PC-3 (cell line): ENCODE measurements around the gene CCL17. TPM values are rescaled to one million over a fixed set of nuclear protein-coding genes. Genes with fewer than 3 reads are reported as not detected.
A peak's percentile ranks its signal among the peaks of the same experiment; 100 is the strongest.

Source experiments
- ATAC-seq: fragments of 200-7000 bp; cut with Tn5 transposase; 2 replicates; pipeline ENCODE4 v1.9.1; 2020; ENCODE audit warnings: mild to moderate bottlenecking, moderate library complexity
- BruUV-seq: library from RNA; stranded (reverse); fragments of 400-500 nt; replicated peaks from 2 replicates; lab custom pipeline; 2021; lab: Mats Ljungman, UMichigan
- CTCF ChIA-PET: fragments of 300-600 bp; sonication (Branson Sonifier 250); formaldehyde crosslinking; loops from one replicate; lab custom pipeline; 2022; ENCODE audit warnings: antibody characterized with exemption; lab: Charles Lee
- POLR2A ChIA-PET: fragments of 300-600 bp; sonication (Branson Sonifier 250); formaldehyde crosslinking; loops from one replicate; lab custom pipeline; 2022; ENCODE audit warnings: antibody characterized with exemption; ENCODE audit not compliant: unreplicated experiment; lab: Charles Lee
- DNase-seq: peaks from one replicate; pipeline ENCODE4 v3.0.0-alpha.2; 2015
- H2AFZ ChIP-seq: fragments of 300-600 bp; sonication (generic); 2 replicates; pipeline ENCODE4 v1.6.0; 2016; ENCODE audit warnings: antibody characterized with exemption, low read length
- H3F3A ChIP-seq: fragments of 300-600 bp; sonication (generic); one replicate; pipeline ENCODE4 v1.6.0; 2017; ENCODE audit warnings: antibody characterized with exemption, low read length, control low read depth, mild to moderate bottlenecking; ENCODE audit not compliant: unreplicated experiment
- H3K27ac ChIP-seq: fragments of 300-600 bp; sonication (generic); 2 replicates; pipeline ENCODE4 v1.5.1; 2016; ENCODE audit warnings: mild to moderate bottlenecking, low read length
- H3K27me3 ChIP-seq: fragments of 300-600 bp; sonication (generic); 2 replicates; pipeline ENCODE4 v1.6.1; 2016; ENCODE audit warnings: low read length, mixed read lengths
- H3K36me3 ChIP-seq: fragments of 300-600 bp; sonication (generic); 2 replicates; pipeline ENCODE4 v1.6.1; 2016; ENCODE audit warnings: low read depth, mixed run types, low read length, mixed read lengths
- H3K4me1 ChIP-seq: fragments of 300-600 bp; sonication (generic); 2 replicates; pipeline ENCODE4 v1.5.1; 2016; ENCODE audit warnings: low read length; ENCODE audit not compliant: insufficient read depth
- H3K4me2 ChIP-seq: fragments of 300-600 bp; sonication (generic); 2 replicates; pipeline ENCODE4 v1.6.0; 2016; ENCODE audit warnings: low read length
- H3K4me3 ChIP-seq: fragments of 300-600 bp; sonication (generic); 2 replicates; pipeline ENCODE4 v1.5.1; 2016; ENCODE audit warnings: mild to moderate bottlenecking, low read length, mixed read lengths
- H3K79me2 ChIP-seq: fragments of 300-600 bp; sonication (generic); 2 replicates; pipeline ENCODE4 v1.6.1; 2017; ENCODE audit warnings: low read length, mixed read lengths
- H3K9ac ChIP-seq: fragments of 300-600 bp; sonication (generic); 2 replicates; pipeline ENCODE4 v1.6.0; 2016; ENCODE audit warnings: mild to moderate bottlenecking, low read length
- H3K9me2 ChIP-seq: fragments of 300-600 bp; sonication (generic); replicated peaks from 2 replicates; pipeline ENCODE4 v1.6.1; 2016; ENCODE audit warnings: mixed run types, low read length, mixed read lengths
- H3K9me3 ChIP-seq: fragments of 300-600 bp; sonication (generic); 2 replicates; pipeline ENCODE4 v1.6.1; 2016; ENCODE audit warnings: low read length, mixed read lengths
- H4K20me1 ChIP-seq: fragments of 300-600 bp; sonication (generic); 2 replicates; pipeline ENCODE4 v1.6.1; 2016; ENCODE audit warnings: low read length, mixed read lengths
- CTCF ChIP-seq: fragments of 300-600 bp; sonication (generic); conservative IDR thresholded peaks from 2 replicates; pipeline ENCODE4 v1.5.1; 2017; ENCODE audit warnings: antibody characterized with exemption, low read depth, mild to moderate bottlenecking, low read length
- EZH2 ChIP-seq: fragments of 300-600 bp; sonication (generic); IDR thresholded peaks from one replicate; pipeline ENCODE4 v1.6.1; 2017; ENCODE audit warnings: antibody characterized with exemption, mild to moderate bottlenecking, low read length; ENCODE audit not compliant: unreplicated experiment
- EZH2phosphoT487 ChIP-seq: fragments of 300-600 bp; sonication (generic); IDR thresholded peaks from 2 replicates; pipeline ENCODE4 v1.6.1; 2018; ENCODE audit warnings: mild to moderate bottlenecking, antibody characterized with exemption, low read length, borderline replicate concordance
- intact Hi-C: fragments of 100-400 bp; cut with micrococcal nuclease; formaldehyde crosslinking; loops from 2 replicates; pipeline ENCODE4 v1.9.0; 2023
- total RNA-seq: library from RNA; depleted of rRNA; stranded (reverse); fragments of >200 nt; gene quantifications from 2 replicates; pipeline ENCODE4 v1.2.3, GENCODE V29; 2014

Gene CCL17
- total RNA-seq, 1 experiment from 2014 or later: not detected

DNA sequence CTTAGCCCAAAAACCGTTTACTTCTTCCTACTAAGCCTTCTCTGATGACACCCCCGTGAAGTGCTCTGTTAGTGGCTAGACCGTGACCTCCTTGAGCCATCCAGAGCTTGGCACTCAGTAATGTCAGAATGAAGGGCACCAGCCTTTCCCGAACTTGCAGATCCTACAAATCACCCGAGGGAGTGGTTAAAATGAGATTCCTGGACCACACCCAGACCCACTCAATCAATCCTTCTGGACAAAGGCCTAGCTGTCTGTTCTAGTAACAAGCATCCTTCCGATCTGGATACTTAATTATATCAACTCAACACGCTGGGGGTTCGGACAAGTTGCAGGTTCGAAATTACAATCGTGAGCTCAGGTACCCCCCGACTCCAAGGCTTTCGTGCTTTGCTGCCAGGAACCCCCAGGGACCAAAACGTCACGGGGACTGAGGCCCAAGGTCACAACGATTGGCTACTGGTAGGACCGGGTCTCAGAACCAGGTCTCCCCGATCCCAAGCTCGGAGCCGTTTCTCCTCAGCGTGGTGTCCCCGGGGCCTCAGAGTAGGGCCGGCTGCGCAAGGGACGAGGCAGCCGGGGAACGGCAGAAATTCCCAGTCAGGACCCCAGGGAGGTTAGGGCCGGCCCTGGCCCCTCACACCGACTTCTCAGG lies 42.1 kb downstream of the CCL17 start:
- H3K9me3 ChIP-seq: no peaks in the 10 kb centered on the region
- no peaks in the 10 kb centered on the region for H3F3A ChIP-seq
- H3K27ac ChIP-seq: peak overlapping the region; percentile 40; the same call in 1 of the 2 replicates
- POLR2A ChIA-PET: interaction anchor here (1.0 kb wide), 1 partner anchor 14 kb away, joined by 3 read pairs; no protein-coding TSS in a partner anchor
- CTCF ChIA-PET: interaction anchor here (0.5 to 1.1 kb wide), 2 partner anchors 25 to 72 kb away, joined by 4 to 17 read pairs; no protein-coding TSS in a partner anchor
- TF ChIP-seq EZH2phosphoT487 (no peak), EZH2 (no peak), CTCF (no peak)
- peak overlapping the region; percentile 96 for H3K9ac ChIP-seq
- peak overlapping the region; percentile 99 for H3K4me2 ChIP-seq
- H3K27me3 ChIP-seq: no peaks in the 10 kb centered on the region
- no peaks in the 10 kb centered on the region for H3K9me2 ChIP-seq
- intact Hi-C loops: no loop called here
- DNase-seq (peak; percentile 16), ATAC-seq (peak; percentile 42)
- H3K4me3 ChIP-seq: peak overlapping the region; percentile 98
- H3K79me2 ChIP-seq: peaks cover 73% of the 10 kb centered on the region
- no TSS peak for BruUV-seq
- H3K4me1 ChIP-seq: peaks cover 12% of the 10 kb centered on the region
- H2AFZ ChIP-seq: peak overlapping the region; percentile 77
- no peaks in the 10 kb centered on the region for H4K20me1 ChIP-seq
- H3K36me3 ChIP-seq: peaks cover under 1% of the 10 kb centered on the region

GRCh38 chr16:57447186-57447962 lies 42.8 kb downstream of the CCL17 start, which contains the start of the genes CIAPIN1 and COQ9:
TSS of gene CIAPIN1 (minus strand) at chr16:57447385. CDS start at chr16:57440928, 6,457 bp downstream.
TSS of gene COQ9 (plus strand) at chr16:57447479. CDS start at chr16:57447506, 27 bp downstream.
- intact Hi-C loops: no loop called here
- TSS peak; percentile 46 for BruUV-seq
- Histone ChIP-seq H3K9me3 (no peaks in the 10 kb centered on the region), H3K4me2 (peak within 1 kb of the TSS; percentile 99), H3K27ac (peak within 1 kb of the TSS; percentile 55), H2AFZ (peak within 1 kb of the TSS; percentile 80), H3K4me3 (peak within 1 kb of the TSS; percentile 98), H4K20me1 (no peaks in the 10 kb centered on the region), H3F3A (no peaks in the 10 kb centered on the region), H3K4me1 (peaks cover 12% of the 10 kb centered on the region), H3K9me2 (no peaks in the 10 kb centered on the region), H3K27me3 (no peaks in the 10 kb centered on the region), H3K79me2 (peaks cover 69% of the 10 kb centered on the region), H3K9ac (peak within 1 kb of the TSS; percentile 96), H3K36me3 (peaks cover 4% of the 10 kb centered on the region)
- POLR2A ChIA-PET: interaction anchor here (1.0 kb wide), 1 partner anchor 14 kb away, joined by 3 read pairs; no protein-coding TSS in a partner anchor
- DNase-seq (peak; percentile 91), ATAC-seq (peak; percentile 99)
- CTCF ChIA-PET: interaction anchor here (0.5 to 1.1 kb wide), 2 partner anchors 25 to 73 kb away, joined by 4 to 17 read pairs; no protein-coding TSS in a partner anchor
- TF ChIP-seq EZH2 (no peak), CTCF (no peak), EZH2phosphoT487 (no peak)
